Measurements from ENCODE around the gene NUCB2. TPM values are rescaled to one million over a fixed set of nuclear protein-coding genes. Genes with fewer than 3 reads are reported as not detected.

The NUCB2 gene
- total and polyA plus RNA-seq, 2 of the 8 experiments (the other 6 are each of a cell fraction or from before 2014, with no cell fraction given) = 9.0 to 34.2 TPM

- no peaks in the 10 kb centered on the region; a peak in 1 of 7 replicates for H3K27me3 ChIP-seq (replicated peaks in 1 of 4; ENCODE audit: control insufficient read depth in 3 of 4, extremely low read depth in 1 of 4, insufficient read depth in 3 of 4, low read length in 3 of 4)
- no peak overlapping the region for H2BK20ac ChIP-seq (ENCODE audit: low read length)
- no peak overlapping the region for H4K5ac ChIP-seq (ENCODE audit: insufficient read length, low read depth, low read length)
- no peak overlapping the region for H3K4ac ChIP-seq (replicated peaks; ENCODE audit: insufficient read length, low read depth, low read length)
- no peak overlapping the region for H2AK5ac ChIP-seq (ENCODE audit: low read depth, low read length)
- H2BK12ac ChIP-seq (ENCODE audit: low read depth, low read length) = no peak overlapping the region
- no peak overlapping the region for H4K91ac ChIP-seq (replicated peaks; ENCODE audit: insufficient read length, low read length)
- no peak overlapping the region for H3K14ac ChIP-seq (ENCODE audit: insufficient read length)
- no peak overlapping the region for H2AFZ ChIP-seq (ENCODE audit: low read length)
- ChIA-PET POLR2A (ENCODE audit: partially characterized antibody) (no interaction called here), CTCF (ENCODE audit: partially characterized antibody) (no interaction called here)
- no peak overlapping the region for H3K56ac ChIP-seq (replicated peaks; ENCODE audit: insufficient read length, low read depth, low read length)
- H2BK120ac ChIP-seq (replicated peaks; ENCODE audit: low read depth, low read length) = no peak overlapping the region
- H4K8ac ChIP-seq (ENCODE audit: extremely low read depth, insufficient read depth, low read length) = no peak overlapping the region
- H2BK5ac ChIP-seq (ENCODE audit: low read depth, low read length) = no peak overlapping the region
- no peak overlapping the region for H3K4me3 ChIP-seq (ENCODE audit: extremely low read depth in 1 of 4, insufficient read depth in 2 of 4, low read depth in 3 of 4, low read length in 4 of 4)
- no peak overlapping the region for H2BK15ac ChIP-seq (ENCODE audit: low read length)
- DNase-seq (ENCODE audit: low read depth in 1 of 2, low spot score in 2 of 2) = no peak
- H3K18ac ChIP-seq (ENCODE audit: extremely low read depth, low read length) = no peak overlapping the region
- H3K23me2 ChIP-seq (ENCODE audit: low read depth, low read length) = no peaks in the 10 kb centered on the region
- FAIRE-seq = no peak
- peaks cover 0 to 18% (median 0%) of the 10 kb centered on the region in 4 experiments; a peak in 3 of 8 replicates for H3K36me3 ChIP-seq (ENCODE audit: control insufficient read depth in 2 of 4, insufficient read depth in 4 of 4, low read length in 3 of 4)
- H3K9me3 ChIP-seq (ENCODE audit: insufficient read depth in 2 of 2, low read depth in 1 of 2, low read length in 1 of 2) = peaks cover 51 to 54% of the 10 kb centered on the region in 2 experiments
- H4K20me1 ChIP-seq (replicated peaks in 1 of 2; ENCODE audit: control insufficient read depth in 1 of 2, insufficient read depth in 2 of 2, low read length in 2 of 2) = no peaks in the 10 kb centered on the region
- H3K79me1 ChIP-seq (ENCODE audit: low read depth, low read length) = no peaks in the 10 kb centered on the region
- H3K27ac ChIP-seq (ENCODE audit: low read depth, low read length) = no peak overlapping the region
- no peak overlapping the region for H3K9ac ChIP-seq (replicated peaks in 1 of 4; ENCODE audit: extremely low read depth in 1 of 4, low read depth in 3 of 4, low read length in 3 of 4)
- no peak overlapping the region for H3K23ac ChIP-seq (ENCODE audit: insufficient read length)
- H3K79me2 ChIP-seq (ENCODE audit: control insufficient read depth in 1 of 2, insufficient read depth in 2 of 2, low read length in 2 of 2) = no peaks in the 10 kb centered on the region
- no peak overlapping the region for H3K4me2 ChIP-seq (ENCODE audit: insufficient read depth in 1 of 2, low read depth in 2 of 2, low read length in 2 of 2)
- H3K4me1 ChIP-seq (replicated peaks in 1 of 4; ENCODE audit: control insufficient read depth in 3 of 4, insufficient read depth in 4 of 4, low read length in 3 of 4) = no peaks in the 10 kb centered on the region
- TF ChIP-seq TCF12 (IDR thresholded peaks at IDR 0.05; ENCODE audit: low read depth, low read length) (no peak), BCL11A (IDR thresholded peaks at IDR 0.05; ENCODE audit: low read depth in 2 of 2, low read length in 2 of 2) (no peak)
Measured at GRCh38 chr11:17369094-17369493, 92.6 kb downstream of the NUCB2 start.

Data from H1 (cell line).